ENCODE measurements around the gene GPC2. TPM values are rescaled to one million over a fixed set of nuclear protein-coding genes. Genes with fewer than 3 reads are reported as not detected.

Gene GPC2
- total RNA-seq, 3 donors from 2014 or later (not counting 1 experiment from before 2014, with no cell fraction given), result 1.9 to 2.4 (median 2.3) TPM

- ATAC-seq, result no peak
- Histone ChIP-seq H3K4me1 (ENCODE audit: control insufficient read depth, insufficient read depth, low read length) (peaks cover 34% of the 10 kb centered on the region), H3K27ac (ENCODE audit: low read length) (no peak overlapping the region), H3K27me3 (ENCODE audit: control insufficient read depth, insufficient read depth, low read length) (no peaks in the 10 kb centered on the region), H3K36me3 (ENCODE audit: control insufficient read depth, insufficient read depth, low read length) (no peaks in the 10 kb centered on the region), H3K9me3 (ENCODE audit: control insufficient read depth, insufficient read depth, low read length) (no peaks in the 10 kb centered on the region), H3K4me3 (ENCODE audit: low read length) (no peak overlapping the region)
- H3K4me1 Mint-ChIP-seq, result peaks cover 30 to 44% of the 10 kb centered on the region in 2 donors
- no peak for TF ChIP-seq CTCF (IDR thresholded peaks at IDR 0.05)
- no peaks in the 10 kb centered on the region for H3K36me3 Mint-ChIP-seq
- H3K27ac Mint-ChIP-seq, result no peak overlapping the region
- no peak for DNase-seq
- H3K27me3 Mint-ChIP-seq (ENCODE audit: low read depth in 2 of 2), result peaks cover 0 to 4% of the 10 kb centered on the region in 2 donors
- no peaks in the 10 kb centered on the region for H3K9me3 Mint-ChIP-seq
- H3K4me3 Mint-ChIP-seq, result peak overlapping the region; percentile 52
- WGBS (ENCODE audit: insufficient coverage), result 88% methylated on average over 1 of the region's 1 CpG
- intact Hi-C loops (cut with micrococcal nuclease), result no loop called here
Measured at GRCh38 chr7:100128637-100128963, 48.6 kb downstream of the GPC2 start.

- Histone ChIP-seq H3K4me3 (ENCODE audit: low read length) (peak overlapping the region; percentile 88), H3K4me1 (ENCODE audit: control insufficient read depth, insufficient read depth, low read length) (peaks cover 34% of the 10 kb centered on the region), H3K27ac (ENCODE audit: low read length) (peak overlapping the region; percentile 8), H3K36me3 (ENCODE audit: control insufficient read depth, insufficient read depth, low read length) (no peaks in the 10 kb centered on the region), H3K9me3 (ENCODE audit: control insufficient read depth, insufficient read depth, low read length) (no peaks in the 10 kb centered on the region), H3K27me3 (ENCODE audit: control insufficient read depth, insufficient read depth, low read length) (no peaks in the 10 kb centered on the region)
- H3K27ac Mint-ChIP-seq, result peak overlapping the region in 1 of 2 donors; percentile 99
- 4% methylated on average over 37 of the region's 37 CpGs for WGBS (ENCODE audit: insufficient coverage)
- H3K4me1 Mint-ChIP-seq, result peaks cover 30 to 44% of the 10 kb centered on the region in 2 donors
- intact Hi-C loops (cut with micrococcal nuclease), result loop anchor here (1.0 kb wide), 1 partner anchor 9 kb away; the partner anchor contains the start of genes CNPY4 and TAF6
- no peak for TF ChIP-seq CTCF (IDR thresholded peaks at IDR 0.05)
- peaks cover 0 to 4% of the 10 kb centered on the region in 2 donors for H3K27me3 Mint-ChIP-seq (ENCODE audit: low read depth in 2 of 2)
- no peaks in the 10 kb centered on the region for H3K9me3 Mint-ChIP-seq
- DNase-seq (peak in 1 of 2 donors; percentile 48), ATAC-seq (no peak)
- H3K4me3 Mint-ChIP-seq, result peak overlapping the region; percentile 52
- H3K36me3 Mint-ChIP-seq, result no peaks in the 10 kb centered on the region
Measured at GRCh38 chr7:100127866-100128636, 49.1 kb downstream of the GPC2 start.

- no peaks in the 10 kb centered on the region for H3K27me3 ChIP-seq (ENCODE audit: control insufficient read depth, insufficient read depth, low read length)
- intact Hi-C loops (cut with micrococcal nuclease), result loop anchor here (1.0 kb wide), 2 partner anchors 8 to 26 kb away; partner anchors contain the start of genes AP4M1, CNPY4, MCM7 and TAF6
- H3K36me3 ChIP-seq (ENCODE audit: control insufficient read depth, insufficient read depth, low read length), result no peaks in the 10 kb centered on the region
- no peaks in the 10 kb centered on the region for H3K9me3 Mint-ChIP-seq
- DNase-seq (peak; percentile 87 to 97), ATAC-seq (peak; percentile 89 to 97 (median 89))
- peaks cover 34% of the 10 kb centered on the region for H3K4me1 ChIP-seq (ENCODE audit: control insufficient read depth, insufficient read depth, low read length)
- no peaks in the 10 kb centered on the region for H3K36me3 Mint-ChIP-seq
- H3K4me1 Mint-ChIP-seq, result peaks cover 30 to 38% of the 10 kb centered on the region in 2 donors
- no peaks in the 10 kb centered on the region for H3K9me3 ChIP-seq (ENCODE audit: control insufficient read depth, insufficient read depth, low read length)
- H3K4me3 Mint-ChIP-seq, result peak within 1 kb of the TSS; percentile 98
- peak within 1 kb of the TSS; percentile 98 to 99 for H3K27ac Mint-ChIP-seq
- peak within 1 kb of the TSS; percentile 96 for H3K27ac ChIP-seq (ENCODE audit: low read length)
- TF ChIP-seq CTCF (IDR thresholded peaks at IDR 0.05), result no peak
- no peaks in the 10 kb centered on the region for H3K27me3 Mint-ChIP-seq (ENCODE audit: low read depth in 2 of 2)
- WGBS (ENCODE audit: insufficient coverage), result under 1% methylated on average over 85 of the region's 85 CpGs
- peak within 1 kb of the TSS; percentile 88 for H3K4me3 ChIP-seq (ENCODE audit: low read length)
Measured at GRCh38 chr7:100126931-100127865, 50.0 kb downstream of the GPC2 start, which contains the start of gene MBLAC1. Gene MBLAC1 (plus strand): TSS chr7:100126967. CDS start chr7:100127396, 429 bp downstream.
